Measurements from ENCODE around the gene VPS39.

Gene VPS39

GRCh38 chr15:42118650-42119445 is 89.3 kb downstream of the VPS39 start:
- peaks cover 6% of the 10 kb centered on the region for H3K27me3 ChIP-seq (ENCODE audit: control insufficient read depth, low read length)
- H3K4me1 ChIP-seq (ENCODE audit: control insufficient read depth, low read length), result peaks cover 21% of the 10 kb centered on the region
- no peaks in the 10 kb centered on the region for H3K9me3 ChIP-seq (ENCODE audit: control insufficient read depth, insufficient read depth, low read length)
- no peaks in the 10 kb centered on the region for H4K20me1 ChIP-seq (ENCODE audit: control insufficient read depth, insufficient read depth, low read depth, low read length)
- TF ChIP-seq EZH2phosphoT487 (IDR thresholded peaks at IDR 0.05; ENCODE audit: borderline replicate concordance, low read length) (no peak), CTCF (IDR thresholded peaks at IDR 0.05; ENCODE audit: low read depth, low read length, poor library complexity, severe bottlenecking) (no peak)
- no peak overlapping the region for H3K27ac ChIP-seq (ENCODE audit: low read depth, low read length)
- H3K9me2 ChIP-seq (replicated peaks; ENCODE audit: control insufficient read depth, low read length), result no peaks in the 10 kb centered on the region
- no peaks in the 10 kb centered on the region; the same call in 1 of the 2 replicates for H3F3A ChIP-seq (ENCODE audit: control insufficient read depth, insufficient read depth)
- peak overlapping the region; percentile 47 for H3K4me3 ChIP-seq (ENCODE audit: low read length)
- peak overlapping the region; percentile 51 for H3K4me2 ChIP-seq (ENCODE audit: low read length)
- no peaks in the 10 kb centered on the region for H3K79me2 ChIP-seq (ENCODE audit: control insufficient read depth, low read length)
- H3K36me3 ChIP-seq (ENCODE audit: control insufficient read depth, low read length), result no peaks in the 10 kb centered on the region

DNA sequence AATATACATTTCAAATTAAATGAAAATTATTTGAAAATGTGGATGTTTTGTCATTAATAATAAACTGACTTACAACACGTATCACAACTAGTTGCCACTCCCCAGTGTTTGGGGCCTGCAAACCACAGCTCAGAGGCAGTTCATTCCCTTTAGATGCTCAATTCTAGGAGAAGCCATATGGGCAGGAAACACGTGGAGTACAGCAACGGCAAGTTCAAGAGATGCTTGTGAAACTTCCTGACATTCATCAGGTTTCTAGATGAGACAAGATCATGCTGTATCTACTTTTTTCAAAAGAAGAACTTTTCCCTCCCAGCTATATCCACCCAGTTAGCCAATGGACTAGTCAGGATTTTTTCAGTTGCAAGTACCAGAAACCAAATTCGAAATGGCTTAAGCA is 96.2 kb downstream of the VPS39 start:
- TF ChIP-seq EZH2phosphoT487 (IDR thresholded peaks at IDR 0.05; ENCODE audit: borderline replicate concordance, low read length) (no peak), CTCF (IDR thresholded peaks at IDR 0.05; ENCODE audit: low read depth, low read length, poor library complexity, severe bottlenecking) (no peak)
- Histone ChIP-seq H3K4me3 (ENCODE audit: low read length) (no peak overlapping the region), H3K27ac (ENCODE audit: low read depth, low read length) (no peak overlapping the region), H4K20me1 (ENCODE audit: control insufficient read depth, insufficient read depth, low read depth, low read length) (no peaks in the 10 kb centered on the region), H3K36me3 (ENCODE audit: control insufficient read depth, low read length) (no peaks in the 10 kb centered on the region), H3K79me2 (ENCODE audit: control insufficient read depth, low read length) (no peaks in the 10 kb centered on the region), H3K9me3 (ENCODE audit: control insufficient read depth, insufficient read depth, low read length) (no peaks in the 10 kb centered on the region), H3F3A (ENCODE audit: control insufficient read depth, insufficient read depth) (no peaks in the 10 kb centered on the region; the same call in 1 of the 2 replicates), H3K4me1 (ENCODE audit: control insufficient read depth, low read length) (peaks cover 26% of the 10 kb centered on the region), H3K4me2 (ENCODE audit: low read length) (no peak overlapping the region), H3K27me3 (ENCODE audit: control insufficient read depth, low read length) (peaks cover 6% of the 10 kb centered on the region), H3K9me2 (replicated peaks; ENCODE audit: control insufficient read depth, low read length) (no peaks in the 10 kb centered on the region)

DNA sequence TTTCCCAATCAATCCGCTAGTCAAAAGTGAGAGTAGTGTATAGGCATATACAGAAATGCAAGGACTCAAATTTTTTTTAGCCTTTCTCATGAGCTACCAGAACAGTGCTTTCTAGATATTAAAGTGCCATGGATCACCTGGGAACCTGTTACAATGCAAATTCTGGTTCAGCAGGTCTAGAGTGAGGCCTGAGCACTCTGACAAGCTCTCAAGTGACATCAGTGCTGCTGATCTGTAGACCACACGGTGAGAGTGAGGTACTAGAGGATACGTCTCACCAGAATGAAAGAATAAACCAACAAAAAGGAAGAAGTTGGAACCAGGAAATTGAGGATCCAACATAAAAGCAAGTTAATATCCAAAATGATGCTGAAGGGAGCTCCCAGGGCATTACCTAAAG is 97.7 kb downstream of the VPS39 start:
- TF ChIP-seq CTCF (IDR thresholded peaks at IDR 0.05; ENCODE audit: low read depth, low read length, poor library complexity, severe bottlenecking), result no peak
- TF ChIP-seq EZH2phosphoT487 (IDR thresholded peaks at IDR 0.05; ENCODE audit: borderline replicate concordance, low read length), result no peak
- Histone ChIP-seq H3K9me2 (replicated peaks; ENCODE audit: control insufficient read depth, low read length) (no peaks in the 10 kb centered on the region), H3F3A (ENCODE audit: control insufficient read depth, insufficient read depth) (no peaks in the 10 kb centered on the region; the same call in 1 of the 2 replicates), H3K79me2 (ENCODE audit: control insufficient read depth, low read length) (no peaks in the 10 kb centered on the region), H4K20me1 (ENCODE audit: control insufficient read depth, insufficient read depth, low read depth, low read length) (no peaks in the 10 kb centered on the region), H3K36me3 (ENCODE audit: control insufficient read depth, low read length) (no peaks in the 10 kb centered on the region), H3K4me2 (ENCODE audit: low read length) (no peak overlapping the region), H3K27me3 (ENCODE audit: control insufficient read depth, low read length) (peaks cover 5% of the 10 kb centered on the region), H3K9me3 (ENCODE audit: control insufficient read depth, insufficient read depth, low read length) (no peaks in the 10 kb centered on the region), H3K4me3 (ENCODE audit: low read length) (no peak overlapping the region), H3K27ac (ENCODE audit: low read depth, low read length) (no peak overlapping the region), H3K4me1 (ENCODE audit: control insufficient read depth, low read length) (peaks cover 31% of the 10 kb centered on the region)
